Measurements from ENCODE around the gene CHEK2. TPM values are rescaled to one million over a fixed set of nuclear protein-coding genes. Genes with fewer than 3 reads are reported as not detected.

Gene CHEK2
- total and polyA plus RNA-seq, 9 donors, result 4.1 to 18.2 (median 10.2) TPM

GRCh38 chr22:28718044-28718443 lies 23.6 kb downstream of the CHEK2 start:
- H3K9me3 ChIP-seq, result no peaks in the 10 kb centered on the region
- no peak overlapping the region for H3K4me3 ChIP-seq
- 89 to 98% (median 96%) methylated on average over 3 of the region's 3 CpGs for WGBS, 3 donors
- intact Hi-C loops (cut with DNase I), result no loop called here
- H3K27ac ChIP-seq, result no peak overlapping the region
- DNase-seq, result no peak
- H3K27me3 ChIP-seq, result no peaks in the 10 kb centered on the region
- TF ChIP-seq POLR2A (IDR thresholded peaks at IDR 0.05), result no peak
- no peak for TF ChIP-seq EP300 (IDR thresholded peaks at IDR 0.05)
- no peak for TF ChIP-seq CTCF (IDR thresholded peaks at IDR 0.05)
- no peaks in the 10 kb centered on the region for H3K36me3 ChIP-seq
- no peaks in the 10 kb centered on the region for H3K4me1 ChIP-seq (ENCODE audit: insufficient read depth)

DNA sequence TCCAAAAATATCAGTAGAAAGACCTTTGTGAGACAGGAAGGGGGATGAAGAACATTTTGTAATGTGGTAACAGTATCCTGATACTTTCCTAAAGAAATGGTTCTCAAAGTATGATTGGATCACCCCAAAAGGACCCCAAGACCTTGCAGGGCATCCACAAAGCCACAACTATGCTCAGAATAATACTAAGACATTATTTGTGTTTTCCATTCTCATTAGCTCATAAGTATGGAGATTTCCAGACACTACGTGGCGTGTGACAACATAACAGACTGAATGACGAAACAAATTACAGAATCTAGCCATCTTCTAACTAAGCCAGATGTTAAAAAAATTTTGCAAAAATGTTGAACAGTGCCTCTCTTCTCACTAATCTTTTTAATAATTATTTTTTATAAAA lies 24.9 kb downstream of the CHEK2 start:
- Histone ChIP-seq H3K27me3 (no peaks in the 10 kb centered on the region), H3K4me3 (no peak overlapping the region), H3K27ac (no peak overlapping the region), H3K4me1 (ENCODE audit: insufficient read depth) (no peaks in the 10 kb centered on the region), H3K36me3 (no peaks in the 10 kb centered on the region), H3K9me3 (no peaks in the 10 kb centered on the region)
- WGBS, 3 donors, result 95 to 99% (median 97%) methylated on average over 3 of the region's 3 CpGs
- intact Hi-C loops (cut with DNase I), result no loop called here
- TF ChIP-seq POLR2A (IDR thresholded peaks at IDR 0.05) (no peak), EP300 (IDR thresholded peaks at IDR 0.05) (no peak), CTCF (IDR thresholded peaks at IDR 0.05) (no peak)
- no peak for DNase-seq

DNA sequence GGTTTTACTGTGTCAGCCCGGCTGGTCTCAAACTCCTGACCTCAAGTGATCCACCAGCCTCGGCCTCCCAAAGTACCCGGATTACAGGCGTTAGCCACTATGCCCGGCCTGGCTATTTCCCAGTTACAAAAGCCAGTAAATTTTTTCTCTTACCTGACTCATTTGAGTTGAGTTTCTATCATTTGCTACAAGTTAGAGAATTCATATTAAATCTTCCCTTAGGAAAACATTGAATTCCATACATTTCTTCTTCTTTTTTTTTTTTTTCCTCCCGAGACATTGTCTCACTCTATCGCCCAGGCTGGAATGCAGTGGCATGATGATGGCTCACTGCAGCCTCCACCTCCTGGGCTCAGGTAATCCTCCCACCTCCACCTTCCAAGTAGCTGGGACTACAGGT lies 26.0 kb downstream of the CHEK2 start:
- Histone ChIP-seq H3K27me3 (no peaks in the 10 kb centered on the region), H3K4me1 (ENCODE audit: insufficient read depth) (no peaks in the 10 kb centered on the region), H3K27ac (no peak overlapping the region), H3K36me3 (no peaks in the 10 kb centered on the region), H3K4me3 (no peak overlapping the region), H3K9me3 (no peaks in the 10 kb centered on the region)
- no peak for TF ChIP-seq EP300 (IDR thresholded peaks at IDR 0.05)
- intact Hi-C loops (cut with DNase I), result no loop called here
- 80 to 91% (median 91%) methylated on average over 7 of the region's 7 CpGs for WGBS, 3 donors
- DNase-seq, result no peak

- TF ChIP-seq EP300 (IDR thresholded peaks at IDR 0.05) (no peak), CTCF (IDR thresholded peaks at IDR 0.05) (no peak), POLR2A (IDR thresholded peaks at IDR 0.05) (no peak)
- Histone ChIP-seq H3K4me1 (ENCODE audit: insufficient read depth) (no peaks in the 10 kb centered on the region), H3K27ac (no peak overlapping the region), H3K9me3 (no peaks in the 10 kb centered on the region), H3K36me3 (no peaks in the 10 kb centered on the region), H3K27me3 (no peaks in the 10 kb centered on the region), H3K4me3 (no peak overlapping the region)
- intact Hi-C loops (cut with DNase I), result no loop called here
- DNase-seq, result no peak
- WGBS, 3 donors, result 95 to 97% (median 95%) methylated on average over 2 of the region's 2 CpGs
These were observed 27.5 kb downstream of the CHEK2 start for GRCh38 chr22:28714043-28714628.

DNA sequence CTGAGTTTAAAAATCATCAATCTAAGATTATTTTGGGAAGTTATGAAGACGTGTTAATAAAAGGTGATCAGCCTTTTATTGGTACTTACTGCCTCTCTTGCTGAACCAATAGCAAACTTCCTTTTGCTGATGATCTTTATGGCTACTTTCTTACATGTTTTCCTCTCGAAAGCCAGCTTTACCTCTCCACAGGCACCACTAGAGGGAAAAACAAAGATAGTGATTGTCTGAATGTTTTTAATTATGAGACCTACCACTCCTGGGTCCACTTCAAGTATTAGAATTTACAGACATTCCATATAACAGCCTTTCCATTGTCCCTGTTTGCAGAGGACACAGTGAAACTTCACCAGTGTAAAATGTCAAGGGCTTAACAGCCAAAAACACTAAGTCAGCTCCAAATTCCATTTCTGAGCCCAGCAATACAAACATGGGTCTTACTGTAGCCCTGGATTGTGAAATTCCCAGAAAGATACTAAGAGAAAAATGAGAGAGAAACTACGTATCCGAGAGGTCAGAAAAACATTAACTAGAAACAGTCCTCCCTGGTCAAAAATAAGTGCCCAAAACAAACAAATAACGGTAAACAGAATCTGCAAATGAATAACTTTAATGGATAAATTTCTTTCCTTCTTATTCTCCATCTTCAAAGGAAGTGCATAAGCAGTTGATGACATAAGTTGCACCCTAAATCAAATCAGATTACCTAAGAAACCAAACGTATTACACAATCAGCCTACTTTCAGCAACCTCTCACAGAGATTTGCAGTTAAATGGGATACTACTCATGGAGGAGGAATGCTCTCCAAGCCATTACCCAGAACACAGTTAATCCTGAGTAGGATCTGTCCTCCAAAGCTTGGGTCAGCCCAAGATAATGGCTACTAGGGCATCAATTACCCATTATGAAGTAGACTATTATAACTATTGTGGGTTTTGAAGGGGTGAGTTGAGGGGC lies 29.5 kb downstream of the CHEK2 start:
- intact Hi-C loops (cut with DNase I), result no loop called here
- Histone ChIP-seq H3K27ac (peak overlapping the region in 1 of 2 donors; percentile 81), H3K4me1 (ENCODE audit: insufficient read depth) (no peaks in the 10 kb centered on the region), H3K36me3 (no peaks in the 10 kb centered on the region), H3K4me3 (peak overlapping the region; percentile 2), H3K9me3 (no peaks in the 10 kb centered on the region), H3K27me3 (no peaks in the 10 kb centered on the region)
- WGBS, 3 donors, result 13 to 22% (median 13%) methylated on average over 6 of the region's 6 CpGs
- peak in 2 of 3 donors; percentile 7 to 22 for TF ChIP-seq CTCF (IDR thresholded peaks at IDR 0.05)
- TF ChIP-seq EP300 (IDR thresholded peaks at IDR 0.05), result no peak
- DNase-seq, result peak in 1 of 5 donors; percentile 41

All from ovary (tissue), 9 donors.